Ovary (tissue), 9 donors: ENCODE results near the gene DCAF7. TPM values are rescaled to one million over a fixed set of nuclear protein-coding genes. Genes with fewer than 3 reads are reported as not detected.

Source experiments
- DNase-seq, 5 donors: peaks; one replicate each; pipeline ENCODE4 v3.0.0-alpha.2; 2019 to 2020
- H3K27ac ChIP-seq, 2 donors: fragments of 200-600 bp; one replicate each; pipeline versions ENCODE4 v1.5.1 to v1.8.0; 2019 to 2022
- H3K27me3 ChIP-seq: fragments of 200-600 bp; one replicate; pipeline ENCODE4 v1.8.0; 2022
- H3K36me3 ChIP-seq: fragments of 200-600 bp; sonication (generic); one replicate; pipeline ENCODE4 v1.5.1; 2019
- H3K4me1 ChIP-seq: one replicate; pipeline ENCODE4 v1.8.1; 2013; ENCODE audit warnings: mild to moderate bottlenecking, moderate library complexity; ENCODE audit not compliant: insufficient read depth
- H3K4me3 ChIP-seq: fragments of 200-600 bp; sonication (generic); one replicate; pipeline ENCODE4 v1.5.1; 2017
- H3K9me3 ChIP-seq, 2 donors: fragments of 200-600 bp in 1 of 2; sonication (generic) in 1 of 2; one replicate each; pipeline versions ENCODE4 v1.5.1 to v1.8.1; 2013 to 2019; ENCODE audit warnings: mild to moderate bottlenecking in 1 of 2, moderate library complexity in 1 of 2
- CTCF ChIP-seq, 3 donors: fragments of 450-650 bp in 2 of 3; fragments of 200-600 bp in 1 of 3; IDR thresholded peaks; one replicate each; pipeline versions ENCODE4 v1.5.1 to v1.8.0; 2016 to 2022; ENCODE audit warnings: antibody characterized with exemption in 3 of 3, mild to moderate bottlenecking in 1 of 3
- EP300 ChIP-seq: sonication (generic); formaldehyde crosslinking; IDR thresholded peaks from one replicate; pipeline ENCODE4 v1.6.1; 2017; ENCODE audit warnings: antibody characterized with exemption
- POLR2A ChIP-seq: fragments of 450-650 bp; IDR thresholded peaks from one replicate; pipeline ENCODE4 v1.6.1; 2017; ENCODE audit warnings: antibody characterized with exemption, mild to moderate bottlenecking, moderate library complexity
- WGBS, 3 donors: extraction: QIAGEN DNeasy Blood & Tissue Kit in 1 of 3; methylation state at CpG; one replicate each; pipeline versions ENCODE4 v1.1.5 to v1.1.7; 2013 to 2017; 5-methylcytosine and 5-hydroxymethylcytosine counted together
- intact Hi-C, 4 donors: fragments of 100-400 bp; cut with DNase I; formaldehyde crosslinking; loops; one replicate each; pipeline versions ENCODE4 v1.11.0 to v1.15.1; 2022 to 2023
- polyA plus RNA-seq, 2 donors: library from polyadenylated mRNA; stranded (reverse); fragments of 200-250 nt in 1 of 2; fragments of 350-450 nt in 1 of 2; fragmentation: Illumina TruSeq in 1 of 2; extraction: RNeasy Lipid Tissue Mini Kit (QIAGEN cat#74804) in 1 of 2; gene quantifications; one replicate each; pipeline ENCODE4 v1.2.3, GENCODE V29; 2013 to 2014
- total RNA-seq, 7 donors: library from RNA; depleted of rRNA in 2 of 7; stranded (reverse); fragments of >200 nt in 2 of 7; fragmentation: NEBNext Ultra II Directional in 3 of 7; extraction: Animal tissue kit (Norgen Biotek cat#: 25700) in 3 of 7; gene quantifications; one replicate each; pipeline versions ENCODE4 v1.1.0 to v1.2.4, GENCODE V29; 2016 to 2023
- donor health status: DM: no; HTN: no; CAD: no; lungs with moderate emphysema.
- donor health status: DM: no; HTN: no; CAD: no.
- donor health status: Bipolar disorder and iron deficiency.
- donor health status: DM: yes; HTN: yes; CAD: no.
- donor health status: DM: no; HTN: no; CAD: no.
- donor health status: DM: yes; HTN: yes; CAD: no.

Gene DCAF7
- total and polyA plus RNA-seq, 9 donors = 14.9 to 62.5 (median 49.7) TPM

DNA sequence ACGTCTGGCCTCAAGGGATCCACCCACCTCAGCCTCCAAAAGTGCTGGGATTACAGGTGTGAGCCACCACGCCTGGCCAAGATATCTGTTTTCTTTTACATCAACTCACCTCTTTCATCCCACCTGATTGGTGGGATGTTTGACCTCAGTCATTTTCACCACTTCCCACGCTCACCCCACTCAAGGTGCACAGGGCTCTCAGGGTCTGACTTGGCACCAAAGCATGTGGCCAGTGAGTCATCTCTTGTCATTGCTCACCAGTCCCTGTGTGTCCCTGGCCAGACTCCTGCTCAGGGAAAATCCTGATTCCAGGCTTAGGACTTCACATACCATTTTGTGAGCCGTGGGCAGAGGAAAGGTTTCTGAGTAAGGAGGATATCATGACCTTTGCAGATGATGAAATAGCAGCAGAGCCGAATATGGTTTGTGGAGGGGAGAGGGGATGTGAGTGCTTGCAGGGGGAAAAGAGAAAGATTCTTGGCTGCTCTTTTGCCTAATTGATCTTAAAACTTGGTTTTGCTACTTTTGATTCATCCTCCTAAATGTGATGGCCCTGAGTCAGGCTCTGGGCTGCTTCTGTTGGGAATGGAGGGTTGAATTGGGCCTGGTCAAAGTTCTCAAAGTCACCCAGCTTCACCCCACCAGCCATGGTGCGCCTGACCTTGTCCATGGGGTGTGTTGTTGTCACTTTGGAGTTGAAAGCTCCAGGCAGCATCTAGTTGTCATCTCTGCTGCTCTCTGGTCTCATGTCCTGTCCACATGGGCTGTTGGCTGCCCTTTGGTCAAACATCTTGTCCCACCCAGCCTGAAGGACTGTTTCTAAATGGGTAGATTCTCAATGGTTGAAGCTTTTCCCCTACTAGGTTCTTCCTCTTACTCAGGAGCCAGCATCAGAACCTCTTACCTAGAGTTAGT is 33.1 kb upstream of the DCAF7 start:
- Histone ChIP-seq H3K27ac (no peak overlapping the region), H3K27me3 (no peaks in the 10 kb centered on the region), H3K9me3 (no peaks in the 10 kb centered on the region), H3K4me1 (no peaks in the 10 kb centered on the region), H3K4me3 (no peak overlapping the region), H3K36me3 (no peaks in the 10 kb centered on the region)
- TF ChIP-seq POLR2A = no peak
- no peak for TF ChIP-seq CTCF (IDR thresholded peaks at IDR 0.05)
- no peak for TF ChIP-seq EP300
- no peak for DNase-seq
- 59 to 61% (median 60%) methylated on average over 6 of the region's 6 CpGs for WGBS, 3 donors
- intact Hi-C loops = no loop called here

- intact Hi-C loops = no loop called here
These were observed 32.3 kb upstream of the DCAF7 start for GRCh38 chr17:63517825-63518534.

DNA sequence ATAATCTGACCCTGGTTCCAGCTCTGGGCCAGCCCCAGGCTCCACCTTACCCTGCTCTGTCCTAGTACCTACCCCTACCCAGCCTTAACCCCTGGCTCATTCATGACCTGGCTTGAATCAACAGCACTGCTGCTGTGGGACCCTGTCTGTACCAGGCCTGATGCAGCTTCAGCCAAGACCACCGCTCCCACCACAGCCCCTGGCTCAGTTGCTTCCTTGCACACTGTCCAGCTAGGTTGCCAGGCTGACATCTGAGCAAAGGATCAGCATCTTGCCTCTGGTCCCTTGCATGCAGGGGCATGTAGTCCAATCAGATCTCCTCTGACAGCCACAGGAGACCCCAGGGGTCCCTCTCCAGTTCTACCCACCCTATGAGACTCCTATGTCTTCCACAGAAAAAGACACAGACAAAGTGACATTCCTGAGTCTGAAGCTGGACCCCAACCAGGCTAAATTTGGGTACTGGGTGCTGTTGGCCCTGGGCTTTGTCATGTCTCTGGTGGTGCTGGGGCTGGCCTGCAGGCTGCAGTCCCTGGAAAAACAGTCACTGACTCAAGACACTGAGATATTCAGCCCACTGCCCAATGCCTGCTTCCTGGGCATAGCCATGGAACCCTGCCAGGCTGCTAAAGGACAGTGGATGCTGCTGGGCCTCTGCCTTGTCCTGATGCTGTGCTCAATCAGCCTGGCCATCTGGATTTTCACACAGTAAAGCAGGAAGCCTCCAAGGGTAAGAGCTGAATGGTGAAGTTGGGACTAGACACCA is 31.0 kb upstream of the DCAF7 start:
- H3K27me3 ChIP-seq = no peaks in the 10 kb centered on the region
- intact Hi-C loops = no loop called here
- no peak for DNase-seq
- TF ChIP-seq EP300 (no peak), POLR2A (no peak), CTCF (IDR thresholded peaks at IDR 0.05) (no peak)
- no peaks in the 10 kb centered on the region for H3K36me3 ChIP-seq
- H3K9me3 ChIP-seq = no peaks in the 10 kb centered on the region
- H3K4me3 ChIP-seq = no peak overlapping the region
- 86 to 93% (median 92%) methylated on average over 1 of the region's 1 CpG for WGBS, 3 donors
- H3K27ac ChIP-seq = no peak overlapping the region
- H3K4me1 ChIP-seq = peaks cover 1% of the 10 kb centered on the region

More at GRCh38 chr17:63517825-63518534, 32.3 kb upstream of the DCAF7 start:
- Histone ChIP-seq H3K4me1 (no peaks in the 10 kb centered on the region), H3K9me3 (no peaks in the 10 kb centered on the region), H3K36me3 (no peaks in the 10 kb centered on the region), H3K4me3 (no peak overlapping the region), H3K27ac (no peak overlapping the region), H3K27me3 (no peaks in the 10 kb centered on the region)
- WGBS, 3 donors = 70 to 77% (median 72%) methylated on average over 8 of the region's 8 CpGs
- TF ChIP-seq CTCF (IDR thresholded peaks at IDR 0.05) = no peak
- no peak for TF ChIP-seq POLR2A
- TF ChIP-seq EP300 = no peak
- DNase-seq = no peak
